ENCODE measurements around the gene PTPA. TPM values are rescaled to one million over a fixed set of nuclear protein-coding genes. Genes with fewer than 3 reads are reported as not detected.
A peak's percentile ranks its signal among the peaks of the same experiment; 100 is the strongest.

The PTPA gene
- total and polyA plus RNA-seq, 10 of the 15 experiments (the other 5 are each of a cell fraction or from before 2014, with no cell fraction given), result 1.6 to 111 (median 55.1) TPM

- no peak for TF ChIP-seq IRF4 (IDR thresholded peaks at IDR 0.05; ENCODE audit: low read depth, low read length)
- no peak for TF ChIP-seq NFXL1 (IDR thresholded peaks at IDR 0.05; ENCODE audit: borderline replicate concordance)
- peak; percentile 79; the same call in 1 of the 2 replicates for TF ChIP-seq POLR2AphosphoS2 (IDR thresholded peaks at IDR 0.05; ENCODE audit: low read depth, low read length)
- TF ChIP-seq KLF5 (IDR thresholded peaks at IDR 0.05; ENCODE audit: partially characterized antibody), result peak; percentile 73
- peak; percentile 99 for TF ChIP-seq NFYB (IDR thresholded peaks at IDR 0.05; ENCODE audit: insufficient read depth, low read depth, low read length)
- peak; percentile 40 for TF ChIP-seq RELA (IDR thresholded peaks at IDR 0.05; ENCODE audit: borderline replicate concordance, partially characterized antibody)
- peak; percentile 68 for TF ChIP-seq PBX3 (IDR thresholded peaks at IDR 0.05; ENCODE audit: insufficient replicate concordance, low read depth, low read length)
- TF ChIP-seq BMI1 (IDR thresholded peaks at IDR 0.05; ENCODE audit: borderline replicate concordance), result no peak
- no peak for TF ChIP-seq EED (IDR thresholded peaks at IDR 0.05; ENCODE audit: low read depth)
- no peak for TF ChIP-seq MYB (IDR thresholded peaks at IDR 0.05; ENCODE audit: borderline replicate concordance, low read depth, low read length)
- peak; percentile 32; the same call in 1 of the 2 replicates for TF ChIP-seq HCFC1 (IDR thresholded peaks at IDR 0.05; ENCODE audit: low read length)
- no peak for TF ChIP-seq NR2C2 (IDR thresholded peaks at IDR 0.05; ENCODE audit: borderline replicate concordance, control insufficient read depth, insufficient read length, low read depth)
- peak; percentile 91 for TF ChIP-seq NFYA (IDR thresholded peaks at IDR 0.05; ENCODE audit: borderline replicate concordance, low read depth, low read length)
- TF ChIP-seq, protein P1, sequence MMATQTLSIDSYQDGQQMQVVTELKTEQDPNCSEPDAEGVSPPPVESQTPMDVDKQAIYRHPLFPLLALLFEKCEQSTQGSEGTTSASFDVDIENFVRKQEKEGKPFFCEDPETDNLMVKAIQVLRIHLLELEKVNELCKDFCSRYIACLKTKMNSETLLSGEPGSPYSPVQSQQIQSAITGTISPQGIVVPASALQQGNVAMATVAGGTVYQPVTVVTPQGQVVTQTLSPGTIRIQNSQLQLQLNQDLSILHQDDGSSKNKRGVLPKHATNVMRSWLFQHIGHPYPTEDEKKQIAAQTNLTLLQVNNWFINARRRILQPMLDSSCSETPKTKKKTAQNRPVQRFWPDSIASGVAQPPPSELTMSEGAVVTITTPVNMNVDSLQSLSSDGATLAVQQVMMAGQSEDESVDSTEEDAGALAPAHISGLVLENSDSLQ (IDR thresholded peaks at IDR 0.05), result 0 out of 2 replicates have a peak, but pooled peaks have one; percentile 55
- no peak for TF ChIP-seq ZNF274 (IDR thresholded peaks at IDR 0.05; ENCODE audit: insufficient read depth, insufficient read length)
- TF ChIP-seq CBX5 (IDR thresholded peaks at IDR 0.05; ENCODE audit: low read depth), result no peak
- no peak for TF ChIP-seq ZBTB11 (CRISPR knock-in tag; IDR thresholded peaks at IDR 0.05)
- TF ChIP-seq RAD21 (IDR thresholded peaks at IDR 0.05; ENCODE audit: insufficient read depth, low read depth, low read length), result no peak
- TF ChIP-seq TCF12 (IDR thresholded peaks at IDR 0.05; ENCODE audit: low read depth, low read length), result no peak
- TF ChIP-seq SUZ12 (IDR thresholded peaks at IDR 0.05; ENCODE audit: unreplicated experiment), result no peak
- TF ChIP-seq YBX1 (IDR thresholded peaks at IDR 0.05), result no peak
- no peak for TF ChIP-seq BCL11A (IDR thresholded peaks at IDR 0.05; ENCODE audit: low read depth, low read length)
- peak; percentile 95 for TF ChIP-seq RELB (IDR thresholded peaks at IDR 0.05; ENCODE audit: low read depth)
- peak; percentile 62; the same call in 1 of the 2 replicates for TF ChIP-seq RUNX3 (IDR thresholded peaks at IDR 0.05; ENCODE audit: low read length)
Observed at GRCh38 chr9:129080601-129081387, 30.4 kb upstream of the PTPA start, which contains the start of gene DOLPP1 (continued).
